Heart left ventricle (tissue), 16 donors: Measurements from ENCODE around the gene TRPM7. TPM values are rescaled to one million over a fixed set of nuclear protein-coding genes. Genes with fewer than 3 reads are reported as not detected.
A peak's percentile ranks its signal among the peaks of the same experiment; 100 is the strongest.

Experiments
- ATAC-seq, 4 donors: fragments of 200-7000 bp; cut with Tn5 transposase; one replicate each; pipeline ENCODE4 v1.9.1; 2020 to 2022; ENCODE audit warnings: moderate library complexity in 4 of 4, mild to moderate bottlenecking in 3 of 4, moderate number of reproducible peaks in 1 of 4
- DNase-seq, 5 donors: peaks; one replicate each; pipeline ENCODE4 v3.0.0-alpha.2; 2020
- H3K27ac ChIP-seq, 12 donors: fragments of 200-600 bp; sonication (generic) in 4 of 12; one replicate each; pipeline versions ENCODE4 v1.5.0 to v1.8.0; 2016 to 2022; ENCODE audit warnings: mild to moderate bottlenecking in 2 of 12
- H3K27me3 ChIP-seq, 9 donors: fragments of 200-600 bp; sonication (generic) in 2 of 9; one replicate each; pipeline versions ENCODE4 v1.5.1 to v1.8.0; 2016 to 2022; ENCODE audit warnings: mild to moderate bottlenecking in 3 of 9
- H3K36me3 ChIP-seq, 9 donors: fragments of 200-600 bp; sonication (generic) in 2 of 9; one replicate each; pipeline versions ENCODE4 v1.5.0 to v1.8.0; 2018 to 2022; ENCODE audit warnings: mild to moderate bottlenecking in 2 of 9
- H3K4me1 ChIP-seq, 12 donors: fragments of 200-600 bp; sonication (generic) in 4 of 12; one replicate each; pipeline versions ENCODE4 v1.5.0 to v1.8.0; 2016 to 2022; ENCODE audit warnings: mild to moderate bottlenecking in 3 of 12
- H3K4me3 ChIP-seq, 12 donors: fragments of 200-600 bp; sonication (generic) in 4 of 12; one replicate each; pipeline versions ENCODE4 v1.5.0 to v1.8.0; 2017 to 2022; ENCODE audit warnings: mild to moderate bottlenecking in 9 of 12, moderate library complexity in 4 of 12
- H3K9me3 ChIP-seq, 12 donors: fragments of 200-600 bp; sonication (generic) in 4 of 12; one replicate each; pipeline versions ENCODE4 v1.5.0 to v1.8.0; 2016 to 2022; ENCODE audit warnings: mild to moderate bottlenecking in 1 of 12
- CTCF ChIP-seq, 12 donors: fragments of 200-600 bp; sonication (generic) in 4 of 12; IDR thresholded peaks; one replicate each; pipeline versions ENCODE4 v1.5.0 to v1.8.0; 2018 to 2022; ENCODE audit warnings: antibody characterized with exemption in 12 of 12, mild to moderate bottlenecking in 5 of 12
- POLR2A ChIP-seq, 2 donors: fragments of 450-650 bp; IDR thresholded peaks; one replicate each; pipeline ENCODE4 v1.6.1; 2017; ENCODE audit warnings: antibody characterized with exemption in 2 of 2, mild to moderate bottlenecking in 2 of 2, moderate library complexity in 2 of 2
- WGBS, 4 donors: extraction: QIAGEN DNeasy Blood & Tissue Kit in 2 of 4; methylation state at CpG; one replicate each; pipeline versions ENCODE4 v1.1.5 to v1.1.7; 2013 to 2018; 5-methylcytosine and 5-hydroxymethylcytosine counted together
- intact Hi-C, 10 donors: fragments of 100-400 bp; cut with DNase I; formaldehyde crosslinking; loops; one replicate each; pipeline versions ENCODE4 v1.11.1 to v1.14.2; 2022
- polyA plus RNA-seq, 2 donors: library from polyadenylated mRNA; stranded (reverse); fragments of 200-250 nt; gene quantifications; one replicate each; pipeline ENCODE4 v1.2.3, GENCODE V29; 2013
- total RNA-seq, 9 donors: library from RNA; depleted of rRNA in 2 of 9; stranded (reverse); fragments of >200 nt in 2 of 9; fragmentation: NEBNext Ultra II Directional in 3 of 9; extraction: Animal tissue kit (Norgen Biotek cat#: 25700) in 3 of 9; gene quantifications; one replicate each; pipeline versions ENCODE4 v1.1.0 to v1.2.4, GENCODE V29; 2016 to 2023
- donor health status: ischemic (EF 13 %, LVEDD 7.1; RV severe dilation, severe dysfunction).
- donor health status: healthy with polysubstance abuse.
- donor health status: DM: no; HTN: yes; CAD: no.
- donor health status: DM: no; HTN: no; CAD: no.
- donor health status: ischemic (EF 25% LVEDD 6.9; RV normal size, moderate dysfunction).
- donor health status: ischemic (EF 25% LVEDD 5.7; RV mildly dilated, moderate dysfunction).
- donor health status: healthy.
- donor health status: DM: yes; HTN: yes; CAD: no.
- donor health status: ischemic (EF 35%, LVEDD 5.7; RV mildly dilated, moderate dysfunction).
- donor health status: nonischemic (EF 11% LVEDD 7.7; RV severe dilation, severe dysfunction).
- donor health status: DM: yes; HTN: yes; CAD: no.
- donor health status: PGD.
- donor health status: ischemic (EF 29% LVEDD 5.4; RV normal size, mild dysfunction).
- donor health status: nonischemic (EF 23%, LVEDD 6.1; RV moderate dilation, normal function).

TRPM7 gene
- total and polyA plus RNA-seq, 11 donors = 11.9 to 49.3 (median 30.6) TPM

- DNase-seq = no peak
- Histone ChIP-seq H3K9me3 (no peaks in the 10 kb centered on the region), H3K4me1 (peaks cover 0 to 3% (median 0%) of the 10 kb centered on the region in 12 donors), H3K4me3 (no peak overlapping the region), H3K27ac (peak overlapping the region in 1 of 12 donors; percentile 3), H3K27me3 (no peaks in the 10 kb centered on the region), H3K36me3 (peaks cover 0 to 91% (median 50%) of the 10 kb centered on the region in 9 donors)
- intact Hi-C loops = loop anchor here in 2 of 10 donors (10.0 kb wide), 1 partner anchor 46 kb away; the partner anchor contains the start of gene SPPL2A (in 2 of the 2)
- peak in 1 of 4 donors; percentile 20 for ATAC-seq
- no peak for TF ChIP-seq CTCF (IDR thresholded peaks at IDR 0.05)
- no peak for TF ChIP-seq POLR2A (IDR thresholded peaks at IDR 0.05)
- 52 to 59% (median 57%) methylated on average over 1 of the region's 1 CpG for whole genome bisulfite sequencing, 4 donors
Measured at GRCh38 chr15:50718700-50719125, 32.1 kb upstream of the TRPM7 start.

DNA sequence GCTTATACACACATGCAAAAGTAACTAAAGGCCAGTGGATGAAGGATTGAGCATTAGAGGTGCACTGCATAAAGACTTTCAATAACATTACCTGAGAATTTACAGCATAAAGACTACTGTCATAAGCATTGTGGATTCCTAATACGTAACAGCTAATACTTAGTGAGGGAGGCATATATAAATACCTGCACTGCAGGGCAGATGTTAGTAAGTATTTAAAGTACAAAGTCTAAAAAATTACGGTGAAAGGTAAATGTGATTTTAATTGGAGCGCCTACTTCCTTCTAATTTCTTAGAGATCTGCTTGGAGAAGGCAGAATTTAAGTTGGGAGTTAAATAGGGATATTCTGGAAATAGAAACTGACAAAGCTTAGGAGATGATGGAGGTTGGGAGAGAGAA lies 25.4 kb upstream of the TRPM7 start:
- H3K9me3 ChIP-seq = no peaks in the 10 kb centered on the region
- H3K4me3 ChIP-seq = no peak overlapping the region
- H3K27me3 ChIP-seq = no peaks in the 10 kb centered on the region
- H3K36me3 ChIP-seq = peaks cover 0 to 73% (median 17%) of the 10 kb centered on the region in 9 donors
- H3K27ac ChIP-seq = peak overlapping the region in 11 of 12 donors; percentile 58 to 94 (median 74)
- TF ChIP-seq POLR2A (IDR thresholded peaks at IDR 0.05) = no peak
- TF ChIP-seq CTCF (IDR thresholded peaks at IDR 0.05) = no peak
- 77 to 82% (median 79%) methylated on average over 3 of the region's 3 CpGs for WGBS, 4 donors
- ATAC-seq (no peak), DNase-seq (no peak)
- intact Hi-C loops = loop anchor here in 2 of 10 donors (10.0 kb wide), 1 partner anchor 53 kb away; the partner anchor contains the start of gene SPPL2A (in 2 of the 2)
- peaks cover 0 to 21% (median 5%) of the 10 kb centered on the region in 12 donors for H3K4me1 ChIP-seq

GRCh38 chr15:50710585-50710984 lies 24.0 kb upstream of the TRPM7 start:
- no peaks in the 10 kb centered on the region for H3K9me3 ChIP-seq
- TF ChIP-seq POLR2A (IDR thresholded peaks at IDR 0.05) = no peak
- TF ChIP-seq CTCF (IDR thresholded peaks at IDR 0.05) = no peak
- ATAC-seq = peak; percentile 84 to 91 (median 90)
- peak overlapping the region; percentile 58 to 94 (median 73) for H3K27ac ChIP-seq
- H3K36me3 ChIP-seq = peaks cover 0 to 68% (median 20%) of the 10 kb centered on the region in 9 donors
- H3K4me3 ChIP-seq = no peak overlapping the region
- H3K4me1 ChIP-seq = peaks cover 0 to 21% (median 5%) of the 10 kb centered on the region in 12 donors
- DNase-seq = no peak
- H3K27me3 ChIP-seq = no peaks in the 10 kb centered on the region
- intact Hi-C loops = loop anchor here in 2 of 10 donors (10.0 kb wide), 1 partner anchor 54 kb away; the partner anchor contains the start of gene SPPL2A (in 2 of the 2)

DNA sequence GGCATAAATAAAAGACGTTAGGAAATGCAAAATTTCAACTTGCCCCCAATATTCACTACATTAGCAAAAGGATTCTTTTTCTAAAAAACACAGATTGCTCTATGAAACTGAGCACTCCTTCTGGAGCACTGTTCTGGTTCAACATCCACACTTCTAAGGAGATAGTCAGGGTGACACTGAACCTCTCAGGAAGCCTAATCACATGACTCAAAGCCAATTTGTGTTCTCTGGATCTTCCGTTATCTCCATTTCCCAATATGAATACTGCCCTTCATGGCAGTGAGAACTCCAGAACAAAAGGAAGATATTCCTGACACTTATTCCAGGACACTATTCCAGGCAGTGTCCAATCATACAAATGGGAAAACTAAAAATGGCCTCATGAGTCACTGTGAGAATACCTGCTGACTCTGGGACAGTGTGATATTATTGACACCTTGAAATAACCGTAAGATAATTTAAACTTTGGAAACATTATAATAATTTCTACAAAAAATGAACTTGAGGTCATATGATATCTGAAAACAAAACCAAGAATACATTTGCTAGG lies 21.4 kb upstream of the TRPM7 start:
- Histone ChIP-seq H3K4me3 (no peak overlapping the region), H3K36me3 (peaks cover 0 to 63% (median 14%) of the 10 kb centered on the region in 9 donors), H3K9me3 (no peaks in the 10 kb centered on the region), H3K27me3 (no peaks in the 10 kb centered on the region), H3K27ac (peak overlapping the region in 11 of 12 donors; percentile 3 to 81 (median 47)), H3K4me1 (peaks cover 0 to 21% (median 5%) of the 10 kb centered on the region in 12 donors)
- DNase-seq (no peak), ATAC-seq (peak; percentile 27 to 65 (median 52))
- WGBS, 4 donors = 67 to 80% (median 76%) methylated on average over 3 of the region's 3 CpGs
- TF ChIP-seq CTCF (IDR thresholded peaks at IDR 0.05) (no peak), POLR2A (IDR thresholded peaks at IDR 0.05) (no peak)
- intact Hi-C loops = no loop called here
